Testis (tissue), 2 donors: ENCODE measurements around the gene SEC24C.
"Not testable (repeated sequence)": the region's sequence is repeated elsewhere in the genome, so short reads cannot be mapped to it uniquely, and the experiment has no call there.

Experiments
- POLR2A ChIP-seq: fragments of 450-650 bp; IDR thresholded peaks from one replicate; pipeline ENCODE4 v1.6.1; 2017; ENCODE audit warnings: antibody characterized with exemption, mild to moderate bottlenecking, moderate library complexity
- TF ChIP-seq, protein P1 (sequence below), 3 experiments: fragments of 450-650 bp in 2 of 3; fragments of 200-600 bp in 1 of 3; sonication (generic) in 1 of 3; IDR thresholded peaks; one replicate each; pipeline ENCODE4 v1.5.1; 2016 to 2019; ENCODE audit warnings: antibody characterized with exemption in 3 of 3, mild to moderate bottlenecking in 2 of 3, moderate library complexity in 1 of 3

DNA sequence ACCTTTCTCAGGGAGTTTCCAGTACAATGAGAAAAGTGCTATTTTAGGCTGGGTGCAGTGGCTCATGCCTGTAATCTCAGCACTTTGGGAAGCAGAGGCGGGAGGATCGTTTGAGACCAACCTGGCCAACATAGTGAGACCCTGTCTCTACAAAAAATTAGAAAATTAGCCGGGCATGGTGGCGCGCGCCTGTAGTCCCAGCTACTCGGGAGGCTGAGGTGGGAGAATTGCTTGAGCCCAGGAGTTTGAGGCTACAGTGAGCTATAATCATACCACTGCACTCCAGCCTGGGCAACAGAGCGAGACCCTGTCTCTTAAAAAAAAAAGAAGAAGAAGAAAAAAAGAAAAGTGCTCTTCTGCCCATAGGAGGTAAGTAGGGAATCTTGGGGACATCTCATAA lies 51.9 kb downstream of the SEC24C start:
- TF ChIP-seq, protein P1, sequence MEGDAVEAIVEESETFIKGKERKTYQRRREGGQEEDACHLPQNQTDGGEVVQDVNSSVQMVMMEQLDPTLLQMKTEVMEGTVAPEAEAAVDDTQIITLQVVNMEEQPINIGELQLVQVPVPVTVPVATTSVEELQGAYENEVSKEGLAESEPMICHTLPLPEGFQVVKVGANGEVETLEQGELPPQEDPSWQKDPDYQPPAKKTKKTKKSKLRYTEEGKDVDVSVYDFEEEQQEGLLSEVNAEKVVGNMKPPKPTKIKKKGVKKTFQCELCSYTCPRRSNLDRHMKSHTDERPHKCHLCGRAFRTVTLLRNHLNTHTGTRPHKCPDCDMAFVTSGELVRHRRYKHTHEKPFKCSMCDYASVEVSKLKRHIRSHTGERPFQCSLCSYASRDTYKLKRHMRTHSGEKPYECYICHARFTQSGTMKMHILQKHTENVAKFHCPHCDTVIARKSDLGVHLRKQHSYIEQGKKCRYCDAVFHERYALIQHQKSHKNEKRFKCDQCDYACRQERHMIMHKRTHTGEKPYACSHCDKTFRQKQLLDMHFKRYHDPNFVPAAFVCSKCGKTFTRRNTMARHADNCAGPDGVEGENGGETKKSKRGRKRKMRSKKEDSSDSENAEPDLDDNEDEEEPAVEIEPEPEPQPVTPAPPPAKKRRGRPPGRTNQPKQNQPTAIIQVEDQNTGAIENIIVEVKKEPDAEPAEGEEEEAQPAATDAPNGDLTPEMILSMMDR (IDR thresholded peaks at IDR 0.05) = not testable (repeated sequence)
- not testable (repeated sequence) for TF ChIP-seq POLR2A
